ENCODE results near the gene BCORL1. TPM values are rescaled to one million over a fixed set of nuclear protein-coding genes. Genes with fewer than 3 reads are reported as not detected.

The BCORL1 gene
- total RNA-seq, 1 experiment from 2014 or later: 30.8 TPM

DNA sequence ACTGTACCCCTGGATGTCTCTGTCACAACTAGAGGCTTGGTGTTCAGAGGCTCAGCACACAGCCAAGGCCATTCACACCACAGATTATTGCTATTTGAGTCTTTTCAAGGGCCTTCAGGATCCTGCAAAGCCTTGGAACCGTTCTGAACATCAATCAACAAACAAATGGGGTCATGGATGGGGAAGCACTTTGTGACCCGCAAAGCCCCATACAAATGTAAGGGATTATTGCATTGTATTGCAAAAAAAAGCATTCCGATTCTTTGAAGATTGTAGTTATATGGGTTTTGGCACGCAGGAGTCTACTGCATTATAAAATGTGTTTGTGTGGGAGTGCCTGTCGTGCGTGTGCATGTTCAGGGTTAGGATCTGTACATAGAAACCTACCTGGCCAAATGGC lies 17.3 kb upstream of the BCORL1 start:
- no peak overlapping the region for H3K4me2 ChIP-seq (ENCODE audit: low read length)
- H3K4me3 ChIP-seq (replicated peaks in 1 of 2; ENCODE audit: low read depth in 1 of 2, low read length in 2 of 2): no peak overlapping the region
- ATAC-seq (no peak), DNase-seq (ENCODE audit: low read depth, low spot score) (no peak)
- H4K20me1 ChIP-seq (ENCODE audit: insufficient read depth): no peaks in the 10 kb centered on the region
- no peaks in the 10 kb centered on the region for H3K9me3 ChIP-seq (ENCODE audit: control insufficient read depth in 1 of 2, insufficient read depth in 1 of 2, low read depth in 1 of 2, low read length in 2 of 2)
- CTCF ChIA-PET: no interaction called here
- no peak overlapping the region for H3K9ac ChIP-seq (ENCODE audit: low read length)
- intact Hi-C loops (cut with micrococcal nuclease): no loop called here
- no peak overlapping the region for H3K27ac ChIP-seq (ENCODE audit: low read depth, low read length)
- H3K36me3 ChIP-seq (ENCODE audit: control insufficient read depth in 1 of 2, insufficient read depth in 2 of 2, low read length in 2 of 2): no peaks in the 10 kb centered on the region
- H3K79me2 ChIP-seq (ENCODE audit: insufficient read depth, low read length): no peaks in the 10 kb centered on the region
- POLR2A ChIA-PET: no interaction called here
- no TSS peak for BruUV-seq (replicated peaks)
- H3K27me3 ChIP-seq (ENCODE audit: insufficient read depth, low read length): no peaks in the 10 kb centered on the region
- H3K4me1 ChIP-seq (ENCODE audit: control insufficient read depth in 1 of 2, insufficient read depth in 2 of 2, low read length in 2 of 2): peaks cover 7 to 20% of the 10 kb centered on the region in 2 experiments
- RAD21 ChIA-PET (ENCODE audit: low non-redundant PET in 1 of 2, low total read pairs in 2 of 2, uncharacterized antibody in 2 of 2, unreplicated experiment in 2 of 2): no interaction called here
- H3K9me2 ChIP-seq (ENCODE audit: insufficient read depth): no peaks in the 10 kb centered on the region
- H2AFZ ChIP-seq (ENCODE audit: low read depth, low read length, poor library complexity, severe bottlenecking): no peak overlapping the region
- TF ChIP-seq, protein P1, sequence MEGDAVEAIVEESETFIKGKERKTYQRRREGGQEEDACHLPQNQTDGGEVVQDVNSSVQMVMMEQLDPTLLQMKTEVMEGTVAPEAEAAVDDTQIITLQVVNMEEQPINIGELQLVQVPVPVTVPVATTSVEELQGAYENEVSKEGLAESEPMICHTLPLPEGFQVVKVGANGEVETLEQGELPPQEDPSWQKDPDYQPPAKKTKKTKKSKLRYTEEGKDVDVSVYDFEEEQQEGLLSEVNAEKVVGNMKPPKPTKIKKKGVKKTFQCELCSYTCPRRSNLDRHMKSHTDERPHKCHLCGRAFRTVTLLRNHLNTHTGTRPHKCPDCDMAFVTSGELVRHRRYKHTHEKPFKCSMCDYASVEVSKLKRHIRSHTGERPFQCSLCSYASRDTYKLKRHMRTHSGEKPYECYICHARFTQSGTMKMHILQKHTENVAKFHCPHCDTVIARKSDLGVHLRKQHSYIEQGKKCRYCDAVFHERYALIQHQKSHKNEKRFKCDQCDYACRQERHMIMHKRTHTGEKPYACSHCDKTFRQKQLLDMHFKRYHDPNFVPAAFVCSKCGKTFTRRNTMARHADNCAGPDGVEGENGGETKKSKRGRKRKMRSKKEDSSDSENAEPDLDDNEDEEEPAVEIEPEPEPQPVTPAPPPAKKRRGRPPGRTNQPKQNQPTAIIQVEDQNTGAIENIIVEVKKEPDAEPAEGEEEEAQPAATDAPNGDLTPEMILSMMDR (IDR thresholded peaks at IDR 0.05 in 2 of 3, conservative IDR thresholded peaks at IDR 0.05 in 1 of 3; ENCODE audit: borderline replicate concordance in 1 of 3, insufficient read depth in 1 of 3, low read depth in 2 of 3, low read length in 2 of 3): no peak
- no peak for TF ChIP-seq RAD21 (IDR thresholded peaks at IDR 0.05; ENCODE audit: low read depth)
- no peak for TF ChIP-seq ELF1 (IDR thresholded peaks at IDR 0.05; ENCODE audit: borderline replicate concordance, low read depth)
- TF ChIP-seq JUND (IDR thresholded peaks at IDR 0.05): no peak
- TF ChIP-seq EGR1 (IDR thresholded peaks at IDR 0.05; ENCODE audit: low read depth): no peak
- TF ChIP-seq YY1 (IDR thresholded peaks at IDR 0.05; ENCODE audit: extremely low read depth, insufficient replicate concordance, low read depth, low read length): no peak
- TF ChIP-seq TCF7L2 (IDR thresholded peaks at IDR 0.05; ENCODE audit: borderline replicate concordance, extremely low read depth, insufficient read depth, insufficient read length): no peak
- TF ChIP-seq, protein P2, sequence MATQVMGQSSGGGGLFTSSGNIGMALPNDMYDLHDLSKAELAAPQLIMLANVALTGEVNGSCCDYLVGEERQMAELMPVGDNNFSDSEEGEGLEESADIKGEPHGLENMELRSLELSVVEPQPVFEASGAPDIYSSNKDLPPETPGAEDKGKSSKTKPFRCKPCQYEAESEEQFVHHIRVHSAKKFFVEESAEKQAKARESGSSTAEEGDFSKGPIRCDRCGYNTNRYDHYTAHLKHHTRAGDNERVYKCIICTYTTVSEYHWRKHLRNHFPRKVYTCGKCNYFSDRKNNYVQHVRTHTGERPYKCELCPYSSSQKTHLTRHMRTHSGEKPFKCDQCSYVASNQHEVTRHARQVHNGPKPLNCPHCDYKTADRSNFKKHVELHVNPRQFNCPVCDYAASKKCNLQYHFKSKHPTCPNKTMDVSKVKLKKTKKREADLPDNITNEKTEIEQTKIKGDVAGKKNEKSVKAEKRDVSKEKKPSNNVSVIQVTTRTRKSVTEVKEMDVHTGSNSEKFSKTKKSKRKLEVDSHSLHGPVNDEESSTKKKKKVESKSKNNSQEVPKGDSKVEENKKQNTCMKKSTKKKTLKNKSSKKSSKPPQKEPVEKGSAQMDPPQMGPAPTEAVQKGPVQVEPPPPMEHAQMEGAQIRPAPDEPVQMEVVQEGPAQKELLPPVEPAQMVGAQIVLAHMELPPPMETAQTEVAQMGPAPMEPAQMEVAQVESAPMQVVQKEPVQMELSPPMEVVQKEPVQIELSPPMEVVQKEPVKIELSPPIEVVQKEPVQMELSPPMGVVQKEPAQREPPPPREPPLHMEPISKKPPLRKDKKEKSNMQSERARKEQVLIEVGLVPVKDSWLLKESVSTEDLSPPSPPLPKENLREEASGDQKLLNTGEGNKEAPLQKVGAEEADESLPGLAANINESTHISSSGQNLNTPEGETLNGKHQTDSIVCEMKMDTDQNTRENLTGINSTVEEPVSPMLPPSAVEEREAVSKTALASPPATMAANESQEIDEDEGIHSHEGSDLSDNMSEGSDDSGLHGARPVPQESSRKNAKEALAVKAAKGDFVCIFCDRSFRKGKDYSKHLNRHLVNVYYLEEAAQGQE (IDR thresholded peaks at IDR 0.05; ENCODE audit: low read depth): no peak
- no peak for TF ChIP-seq SRF (IDR thresholded peaks at IDR 0.05; ENCODE audit: low read depth)
- no peak for TF ChIP-seq ZFX (IDR thresholded peaks at IDR 0.05)
- TF ChIP-seq, protein P3, sequence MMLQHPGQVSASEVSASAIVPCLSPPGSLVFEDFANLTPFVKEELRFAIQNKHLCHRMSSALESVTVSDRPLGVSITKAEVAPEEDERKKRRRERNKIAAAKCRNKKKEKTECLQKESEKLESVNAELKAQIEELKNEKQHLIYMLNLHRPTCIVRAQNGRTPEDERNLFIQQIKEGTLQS (IDR thresholded peaks at IDR 0.05): no peak
- no peak for TF ChIP-seq CEBPB (IDR thresholded peaks at IDR 0.05; ENCODE audit: low read depth)
- TF ChIP-seq POLR2A (IDR thresholded peaks at IDR 0.05; ENCODE audit: borderline replicate concordance, extremely low read depth, insufficient read depth, insufficient read length): no peak
- TF ChIP-seq EZH2phosphoT487 (IDR thresholded peaks at IDR 0.05; ENCODE audit: borderline replicate concordance): no peak
- TF ChIP-seq, protein P4, sequence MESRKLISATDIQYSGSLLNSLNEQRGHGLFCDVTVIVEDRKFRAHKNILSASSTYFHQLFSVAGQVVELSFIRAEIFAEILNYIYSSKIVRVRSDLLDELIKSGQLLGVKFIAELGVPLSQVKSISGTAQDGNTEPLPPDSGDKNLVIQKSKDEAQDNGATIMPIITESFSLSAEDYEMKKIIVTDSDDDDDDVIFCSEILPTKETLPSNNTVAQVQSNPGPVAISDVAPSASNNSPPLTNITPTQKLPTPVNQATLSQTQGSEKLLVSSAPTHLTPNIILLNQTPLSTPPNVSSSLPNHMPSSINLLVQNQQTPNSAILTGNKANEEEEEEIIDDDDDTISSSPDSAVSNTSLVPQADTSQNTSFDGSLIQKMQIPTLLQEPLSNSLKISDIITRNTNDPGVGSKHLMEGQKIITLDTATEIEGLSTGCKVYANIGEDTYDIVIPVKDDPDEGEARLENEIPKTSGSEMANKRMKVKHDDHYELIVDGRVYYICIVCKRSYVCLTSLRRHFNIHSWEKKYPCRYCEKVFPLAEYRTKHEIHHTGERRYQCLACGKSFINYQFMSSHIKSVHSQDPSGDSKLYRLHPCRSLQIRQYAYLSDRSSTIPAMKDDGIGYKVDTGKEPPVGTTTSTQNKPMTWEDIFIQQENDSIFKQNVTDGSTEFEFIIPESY (IDR thresholded peaks at IDR 0.05; ENCODE audit: extremely low read depth, insufficient replicate concordance, low read length): no peak
- no peak for TF ChIP-seq CBX3 (IDR thresholded peaks at IDR 0.05; ENCODE audit: low read depth)
